ENCODE data around the gene CPLANE2. TPM values are rescaled to one million over a fixed set of nuclear protein-coding genes. Genes with fewer than 3 reads are reported as not detected.
A peak's percentile ranks its signal among the peaks of the same experiment; 100 is the strongest.

Gene CPLANE2
- total RNA-seq, 6 experiments from 2014 or later, result 2.2 to 4.4 (median 3.1) TPM

- ATAC-seq (no peak), DNase-seq (peak in 1 of 3 donors; percentile 41)
- Histone ChIP-seq H3K4me3 (no peak overlapping the region), H3K4me1 (peaks cover 0 to 7% (median 0%) of the 10 kb centered on the region in 4 donors), H3K27me3 (no peaks in the 10 kb centered on the region), H3K27ac (no peak overlapping the region), H3K36me3 (no peaks in the 10 kb centered on the region), H3K9me3 (no peaks in the 10 kb centered on the region)
- intact Hi-C loops (cut with DNase I), result no loop called here
- WGBS (ENCODE audit: insufficient coverage, low coverage, low lambda C conversion rate, missing lambda C conversion rate), result 87% methylated on average over 8 of the region's 13 CpGs
- TF ChIP-seq POLR2A (IDR thresholded peaks at IDR 0.05), result no peak
- no peak for TF ChIP-seq CTCF (IDR thresholded peaks at IDR 0.05)
Observed at GRCh38 chr1:16230744-16231143, 6.2 kb downstream of the CPLANE2 start.

- Histone ChIP-seq H3K36me3 (no peaks in the 10 kb centered on the region), H3K4me3 (no peak overlapping the region), H3K4me1 (peaks cover 0 to 7% (median 0%) of the 10 kb centered on the region in 4 donors), H3K27me3 (no peaks in the 10 kb centered on the region), H3K9me3 (no peaks in the 10 kb centered on the region), H3K27ac (no peak overlapping the region)
- WGBS (ENCODE audit: insufficient coverage, low coverage, low lambda C conversion rate, missing lambda C conversion rate), result no CpG with 5 or more reads among the region's 13 CpGs
- intact Hi-C loops (cut with DNase I), result no loop called here
- ATAC-seq (no peak), DNase-seq (peak in 1 of 3 donors; percentile 30)
- TF ChIP-seq POLR2A (IDR thresholded peaks at IDR 0.05), result no peak
- TF ChIP-seq CTCF (IDR thresholded peaks at IDR 0.05), result no peak
Observed at GRCh38 chr1:16229976-16230740, 6.8 kb downstream of the CPLANE2 start.

- 17% methylated on average over 7 of the region's 46 CpGs for WGBS (ENCODE audit: insufficient coverage, low coverage, low lambda C conversion rate, missing lambda C conversion rate)
- H3K27ac ChIP-seq, result no peak overlapping the region
- DNase-seq (peak; percentile 86 to 93 (median 90)), ATAC-seq (peak; percentile 96 to 98 (median 97))
- H3K4me3 ChIP-seq, result peak overlapping the region; percentile 33 to 51 (median 47)
- no peaks in the 10 kb centered on the region for H3K9me3 ChIP-seq
- no peaks in the 10 kb centered on the region for H3K36me3 ChIP-seq
- no peaks in the 10 kb centered on the region for H3K27me3 ChIP-seq
- intact Hi-C loops (cut with DNase I), result no loop called here
- TF ChIP-seq POLR2A (IDR thresholded peaks at IDR 0.05) (peak; percentile 53), CTCF (IDR thresholded peaks at IDR 0.05) (no peak)
- peaks cover 0 to 7% (median 0%) of the 10 kb centered on the region in 4 donors for H3K4me1 ChIP-seq
Observed at GRCh38 chr1:16226490-16227179, 10.3 kb downstream of the CPLANE2 start.

GRCh38 chr1:16226129-16226489 lies 10.9 kb downstream of the CPLANE2 start:
- TF ChIP-seq POLR2A (IDR thresholded peaks at IDR 0.05), result no peak
- TF ChIP-seq CTCF (IDR thresholded peaks at IDR 0.05), result no peak
- no peak for DNase-seq
- no peak for ATAC-seq
- H3K4me3 ChIP-seq, result peak overlapping the region; percentile 33 to 51 (median 47)
- no peaks in the 10 kb centered on the region for H3K9me3 ChIP-seq
- WGBS (ENCODE audit: insufficient coverage, low coverage, low lambda C conversion rate, missing lambda C conversion rate), result 100% methylated on average over 1 of the region's 7 CpGs
- intact Hi-C loops (cut with DNase I), result no loop called here
- H3K4me1 ChIP-seq, result peaks cover 0 to 7% (median 0%) of the 10 kb centered on the region in 4 donors
- H3K27me3 ChIP-seq, result no peaks in the 10 kb centered on the region
- H3K27ac ChIP-seq, result no peak overlapping the region
- no peaks in the 10 kb centered on the region for H3K36me3 ChIP-seq
